CD4-positive, alpha-beta T cell treated with Interleukin-15 for 4 hours (primary cell): ENCODE measurements around the gene EXD2.
"Not testable (repeated sequence)": the region's sequence is repeated elsewhere in the genome, so short reads cannot be mapped to it uniquely, and the experiment has no call there.

Experiments
- DNase-seq: peaks from one replicate; pipeline ENCODE4 v3.0.0-alpha.2; 2020; ENCODE audit warnings: low spot score

Gene EXD2

DNA sequence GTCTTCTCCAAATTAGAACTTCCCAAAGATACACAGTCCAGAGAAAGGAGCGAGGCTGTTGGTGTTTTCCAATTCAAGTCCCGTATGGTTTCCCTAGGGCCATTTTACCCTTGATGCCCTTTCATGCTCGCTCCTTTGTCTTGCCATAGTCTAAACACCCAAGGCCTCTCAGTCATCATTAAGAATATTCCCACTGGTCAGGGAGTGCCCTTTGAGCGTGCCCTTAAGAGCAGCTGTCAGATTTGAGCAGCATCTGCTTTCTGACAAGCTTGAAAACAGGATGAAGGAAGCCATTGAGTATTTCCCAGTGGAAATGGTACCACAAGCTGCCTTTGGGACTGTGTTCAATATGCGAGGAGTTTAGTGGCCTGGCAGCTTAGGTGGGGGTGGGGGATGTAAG lies 58.3 kb downstream of the EXD2 start:
- DNase-seq: no peak

DNA sequence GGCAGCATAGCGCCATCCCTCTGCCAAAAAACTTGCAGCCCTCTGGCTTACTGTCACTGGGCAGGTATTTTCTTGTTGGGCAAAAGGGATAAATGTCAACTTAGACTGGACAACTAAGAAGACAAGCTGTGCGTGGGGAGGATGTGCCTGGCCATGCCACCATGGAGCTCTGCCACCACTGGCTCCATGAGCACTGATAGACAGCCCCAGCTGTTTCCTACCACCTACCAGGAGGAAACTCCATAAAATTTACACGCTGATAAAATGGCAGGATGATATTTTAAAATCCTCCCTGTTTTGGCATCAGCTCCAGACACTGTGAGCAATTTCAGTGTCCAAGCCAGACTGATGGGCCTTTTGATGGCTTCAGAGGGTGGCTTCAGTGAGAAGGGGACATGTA lies 61.6 kb downstream of the EXD2 start:
- DNase-seq: no peak

DNA sequence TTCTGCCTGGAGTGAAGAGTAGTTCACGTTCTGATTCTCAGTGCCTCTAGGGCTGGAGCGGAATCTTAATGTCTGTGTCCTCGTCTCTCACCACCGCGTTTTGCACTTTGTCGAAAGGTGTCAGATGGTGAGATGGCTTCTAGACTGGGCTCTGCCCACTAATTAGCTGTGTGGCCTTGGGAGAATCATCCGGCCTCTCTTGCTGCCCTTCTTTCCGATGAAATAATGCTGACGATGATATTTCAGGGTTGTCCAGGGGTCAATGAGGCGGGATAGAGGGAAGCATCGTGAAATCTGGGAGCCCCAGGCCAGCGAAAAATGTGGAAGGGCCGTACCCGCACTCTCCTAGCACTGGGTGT lies 67.8 kb downstream of the EXD2 start:
- no peak for DNase-seq

DNA sequence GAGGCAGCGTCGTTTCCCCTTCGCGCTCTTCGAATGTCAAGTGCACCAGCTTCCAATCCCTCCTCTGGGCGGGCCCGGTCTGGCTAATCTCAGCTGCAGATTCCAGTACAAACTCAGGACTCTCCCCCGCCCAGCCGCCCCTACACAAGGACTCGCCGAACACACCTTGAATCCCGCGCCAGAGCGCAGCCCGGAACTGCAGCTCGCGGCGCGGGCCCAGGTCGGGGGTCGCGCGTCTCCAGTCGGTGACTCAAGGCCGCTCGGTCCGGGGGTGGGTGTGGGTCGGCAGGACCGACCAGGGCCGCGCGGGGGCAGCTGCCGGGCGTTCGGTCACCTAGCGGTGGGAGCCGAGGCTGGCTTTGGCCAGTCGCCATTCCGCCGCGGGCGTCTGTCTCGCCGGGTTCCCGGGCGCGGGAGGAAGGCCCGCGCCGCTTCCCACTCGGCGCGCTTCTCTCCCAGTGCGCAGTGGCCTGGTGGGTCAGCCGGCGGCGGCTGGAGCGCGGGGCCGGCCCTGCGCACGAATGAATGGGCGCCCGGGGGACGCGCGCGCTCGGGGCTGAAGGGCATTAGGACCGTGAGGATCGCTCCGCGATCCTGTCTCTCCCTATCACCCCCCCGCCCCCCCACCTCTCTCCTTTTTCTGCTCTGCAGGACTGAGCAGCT lies 68.4 kb downstream of the EXD2 start, which contains the start of gene GALNT16:
Gene GALNT16 (plus strand): TSS at position 632 of the 663 bp plus-strand sequence. CDS start 133 bp downstream, outside the sequence.
- DNase-seq: no peak

DNA sequence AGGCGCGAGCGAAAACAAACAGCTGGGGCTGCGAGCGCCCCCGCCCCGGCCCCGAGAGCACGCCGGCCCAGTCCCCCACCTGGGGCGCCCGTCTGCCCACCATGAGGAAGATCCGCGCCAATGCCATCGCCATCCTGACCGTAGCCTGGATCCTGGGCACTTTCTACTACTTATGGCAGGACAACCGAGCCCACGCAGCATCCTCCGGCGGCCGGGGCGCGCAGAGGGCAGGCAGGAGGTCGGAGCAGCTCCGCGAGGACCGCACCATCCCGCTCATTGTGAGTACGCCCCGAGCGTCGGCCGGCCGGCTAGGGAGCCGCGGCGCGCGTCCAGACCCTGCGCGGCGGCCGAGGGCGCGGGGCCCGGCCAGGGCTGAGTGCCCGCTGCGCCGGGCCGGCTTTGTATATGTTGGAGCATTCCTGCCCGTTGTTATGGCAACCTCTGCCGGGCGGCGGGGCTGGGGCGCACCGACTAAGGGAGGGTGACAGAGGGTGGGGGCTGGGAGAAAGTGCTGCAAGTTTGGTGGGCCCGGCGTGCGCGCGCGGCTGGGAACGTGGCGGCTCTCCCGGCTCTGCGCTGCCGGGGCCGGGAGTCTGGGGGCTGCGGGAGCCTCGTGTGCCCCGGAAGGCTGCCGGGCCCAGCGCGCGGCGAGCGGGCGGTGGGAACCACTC lies 69.0 kb downstream of the EXD2 start:
- DNase-seq: no peak

DNA sequence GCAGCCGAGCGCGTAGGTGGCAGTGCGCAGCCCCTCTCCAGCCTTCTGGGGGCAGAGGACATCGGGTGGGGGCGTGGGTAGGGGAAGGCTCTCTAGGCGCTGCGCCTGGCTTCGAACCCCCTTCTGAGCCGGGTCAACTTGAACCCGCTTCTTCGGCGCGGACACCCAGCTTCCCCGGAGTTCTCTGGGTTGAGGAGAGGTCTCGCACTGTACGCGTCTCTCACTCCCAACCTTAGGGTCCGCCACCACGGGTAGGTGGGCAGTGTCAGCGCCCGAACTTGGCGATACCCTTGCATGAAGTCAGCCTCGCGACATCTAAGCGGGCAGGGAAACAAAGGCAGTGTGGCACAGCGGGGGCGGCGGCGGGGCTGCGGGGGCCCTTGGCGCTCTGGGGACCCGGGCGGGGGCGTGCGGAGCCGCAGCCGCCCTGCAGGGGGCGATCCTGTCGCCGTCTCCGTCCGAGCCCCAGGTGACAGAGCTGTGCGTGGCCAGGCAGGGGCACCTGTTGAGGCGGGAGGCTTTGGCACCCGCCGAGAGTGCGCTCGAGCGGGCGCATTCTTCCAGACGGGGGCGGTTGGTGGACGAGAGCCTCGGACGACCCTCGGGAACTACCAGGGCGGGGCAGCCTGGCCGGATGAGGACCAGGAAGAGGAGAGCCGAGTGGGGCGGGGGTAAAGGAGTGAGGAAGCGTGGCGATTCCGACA lies 69.7 kb downstream of the EXD2 start:
- no peak for DNase-seq

DNA sequence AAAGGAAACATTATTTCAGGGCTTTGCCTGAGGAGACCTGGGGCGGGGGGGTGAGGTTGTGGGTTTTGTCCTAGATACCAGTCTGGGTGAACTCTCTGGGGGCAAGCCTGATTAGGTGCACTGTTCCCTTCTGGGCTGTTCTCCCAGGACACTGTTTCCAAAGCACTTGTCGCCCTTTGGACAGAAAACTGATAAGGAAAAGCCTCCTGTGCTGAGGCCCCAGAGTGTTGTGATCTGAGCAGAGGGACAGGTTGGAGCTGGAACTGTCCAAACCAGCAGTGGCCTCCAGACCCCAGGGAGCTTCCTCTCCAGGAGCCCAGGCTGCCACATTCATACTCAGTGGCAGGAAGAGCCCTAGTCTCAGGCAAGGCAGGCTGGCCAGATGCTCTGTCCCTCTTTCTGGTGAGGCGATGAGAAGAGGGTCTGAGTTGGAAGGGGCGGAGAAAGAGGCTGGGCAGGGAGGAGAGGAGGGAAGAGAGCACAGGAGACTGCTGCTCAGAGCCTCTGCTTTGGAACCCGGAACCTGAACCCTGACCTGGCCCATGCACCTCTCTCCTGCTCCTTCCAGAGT lies 70.5 kb downstream of the EXD2 start:
- no peak for DNase-seq

DNA sequence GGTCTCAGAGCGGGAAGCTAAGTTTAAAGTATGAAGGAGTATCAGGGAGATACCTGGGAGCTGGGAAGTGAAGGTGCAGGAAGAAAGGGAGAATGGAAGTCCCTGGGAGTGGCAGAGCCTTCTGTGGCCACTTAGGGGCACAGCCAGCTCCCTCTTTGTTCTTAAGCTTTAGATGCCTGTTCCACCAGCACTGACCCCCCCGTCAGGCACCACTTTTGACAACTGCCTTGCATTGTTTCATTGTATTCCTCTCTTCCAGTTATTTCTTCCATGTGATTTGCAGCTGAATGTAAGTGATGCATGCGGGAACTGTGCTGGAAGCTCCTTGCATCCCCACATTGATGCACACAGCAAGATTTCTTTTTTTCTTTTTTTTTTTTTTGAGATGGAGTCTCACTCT lies 71.2 kb downstream of the EXD2 start:
- no peak for DNase-seq

- DNase-seq: no peak
Measured at GRCh38 chr14:69263364-69263763, 72.1 kb downstream of the EXD2 start.

DNA sequence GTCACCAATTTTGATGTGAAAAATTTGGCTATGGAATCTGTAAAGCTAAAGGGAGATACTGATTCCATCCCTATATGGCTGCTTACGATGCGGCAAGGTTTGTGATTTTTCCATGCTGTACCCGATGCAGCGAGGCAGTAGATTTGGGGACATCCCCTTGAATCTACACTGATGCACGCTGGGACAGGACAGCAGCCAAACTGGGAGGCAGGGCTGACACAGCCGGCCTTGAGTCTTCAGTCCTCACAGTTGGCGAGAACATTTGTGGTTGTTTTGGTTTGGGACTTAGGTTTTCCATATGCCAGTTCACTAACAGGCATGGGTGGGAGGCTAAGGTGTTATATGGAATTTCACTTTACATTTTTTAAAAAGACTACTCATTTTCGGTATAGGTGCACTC lies 72.5 kb downstream of the EXD2 start:
- no peak for DNase-seq

DNA sequence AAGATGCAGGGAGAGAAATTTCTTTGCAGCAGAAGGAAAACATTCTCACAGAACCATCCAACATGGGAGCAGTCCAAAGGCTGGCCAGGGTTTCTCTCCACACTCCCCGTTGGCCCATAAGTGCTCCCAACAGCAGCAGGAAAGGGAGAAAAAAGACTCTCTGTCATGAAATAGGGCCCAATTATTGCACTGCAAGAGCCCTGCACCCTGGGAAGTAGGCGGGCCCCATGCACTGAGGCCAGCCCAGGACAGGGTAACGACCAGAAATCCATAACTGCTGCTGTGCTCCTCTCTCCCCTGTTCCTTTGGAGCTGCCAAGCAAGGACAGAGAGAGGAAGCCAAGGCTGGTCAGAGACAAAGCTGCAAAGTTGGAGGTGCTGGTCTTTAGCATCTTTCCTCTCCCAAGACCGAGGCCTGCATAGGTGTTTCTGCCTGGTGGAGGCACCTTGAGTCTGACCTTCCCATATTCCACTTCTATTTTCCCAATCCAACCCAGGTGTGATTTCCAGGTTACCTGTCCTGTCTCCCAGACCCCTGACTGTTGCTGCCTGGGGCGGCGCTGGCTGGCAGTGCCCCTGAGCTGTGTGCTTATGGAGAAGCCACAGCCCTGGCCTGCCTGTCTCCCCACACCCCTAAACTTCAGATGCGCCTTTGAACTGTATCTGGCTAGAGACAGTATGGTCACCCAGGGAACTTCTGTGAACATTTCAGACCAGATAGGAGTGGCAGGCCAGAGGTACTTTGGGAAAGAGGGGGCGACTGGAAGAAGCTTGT lies 75.5 kb downstream of the EXD2 start:
- no peak for DNase-seq

DNA sequence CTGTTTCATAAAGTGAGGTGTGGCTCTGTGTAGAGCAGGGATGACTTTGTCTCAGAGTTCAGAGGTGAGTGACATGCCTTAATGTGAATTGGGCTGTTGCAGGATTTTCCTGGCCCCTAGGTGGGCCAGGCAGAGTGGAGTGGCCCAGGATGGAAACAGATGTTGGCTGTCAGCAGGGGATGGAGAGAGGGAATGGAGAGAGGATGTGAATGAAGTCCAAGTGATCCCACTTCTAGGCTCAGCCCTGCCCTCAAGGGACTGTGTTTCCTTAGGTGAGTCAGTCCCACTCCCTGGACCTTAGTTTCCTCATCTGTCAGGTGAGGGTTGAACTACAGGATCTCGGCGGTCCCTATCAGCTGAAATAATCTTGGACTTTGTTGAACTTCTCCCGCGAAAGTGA lies 76.2 kb downstream of the EXD2 start:
- no peak for DNase-seq

DNA sequence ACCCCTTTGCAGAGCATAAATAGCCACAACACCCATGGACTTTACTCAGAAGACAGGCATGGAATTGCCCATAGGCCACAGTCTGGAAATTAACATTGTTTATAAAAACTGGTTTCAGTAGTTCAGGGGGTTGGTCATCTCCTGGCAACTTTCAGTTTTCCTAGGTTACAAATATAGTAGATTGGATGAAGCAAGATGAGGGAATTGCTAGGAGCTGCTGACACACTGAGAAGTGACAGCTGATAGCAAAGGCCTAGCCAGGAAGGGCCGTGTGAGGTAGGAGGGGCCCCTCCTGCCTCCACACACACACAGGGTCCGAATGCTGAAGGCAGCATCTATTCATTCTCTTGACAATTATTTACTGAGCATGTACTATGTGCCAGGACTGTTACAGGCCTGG lies 76.9 kb downstream of the EXD2 start:
- DNase-seq: no peak

DNA sequence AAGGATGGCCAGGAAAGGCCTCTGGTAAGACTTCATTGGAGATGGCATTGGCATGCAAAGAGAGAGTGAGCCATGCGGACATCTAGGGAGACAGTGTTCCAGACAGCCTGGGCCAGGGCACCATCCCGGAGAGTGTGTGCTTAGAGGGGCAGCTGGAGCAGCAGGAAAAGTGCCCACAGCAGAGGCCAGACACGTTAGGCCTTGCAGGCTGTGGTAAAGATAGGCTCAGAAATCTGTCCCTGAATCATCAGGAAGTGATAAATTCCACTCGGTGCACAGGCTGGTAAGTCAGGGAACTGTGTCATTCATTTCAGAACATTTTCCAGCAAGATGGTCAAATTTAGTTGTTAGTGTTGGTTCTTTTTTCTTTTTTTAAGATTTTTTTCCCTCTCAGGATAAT lies 77.5 kb downstream of the EXD2 start:
- no peak for DNase-seq

GRCh38 chr14:69269381-69269780 lies 78.1 kb downstream of the EXD2 start:
- DNase-seq: no peak

- DNase-seq: no peak
Measured at GRCh38 chr14:69270097-69270496, 78.8 kb downstream of the EXD2 start.

DNA sequence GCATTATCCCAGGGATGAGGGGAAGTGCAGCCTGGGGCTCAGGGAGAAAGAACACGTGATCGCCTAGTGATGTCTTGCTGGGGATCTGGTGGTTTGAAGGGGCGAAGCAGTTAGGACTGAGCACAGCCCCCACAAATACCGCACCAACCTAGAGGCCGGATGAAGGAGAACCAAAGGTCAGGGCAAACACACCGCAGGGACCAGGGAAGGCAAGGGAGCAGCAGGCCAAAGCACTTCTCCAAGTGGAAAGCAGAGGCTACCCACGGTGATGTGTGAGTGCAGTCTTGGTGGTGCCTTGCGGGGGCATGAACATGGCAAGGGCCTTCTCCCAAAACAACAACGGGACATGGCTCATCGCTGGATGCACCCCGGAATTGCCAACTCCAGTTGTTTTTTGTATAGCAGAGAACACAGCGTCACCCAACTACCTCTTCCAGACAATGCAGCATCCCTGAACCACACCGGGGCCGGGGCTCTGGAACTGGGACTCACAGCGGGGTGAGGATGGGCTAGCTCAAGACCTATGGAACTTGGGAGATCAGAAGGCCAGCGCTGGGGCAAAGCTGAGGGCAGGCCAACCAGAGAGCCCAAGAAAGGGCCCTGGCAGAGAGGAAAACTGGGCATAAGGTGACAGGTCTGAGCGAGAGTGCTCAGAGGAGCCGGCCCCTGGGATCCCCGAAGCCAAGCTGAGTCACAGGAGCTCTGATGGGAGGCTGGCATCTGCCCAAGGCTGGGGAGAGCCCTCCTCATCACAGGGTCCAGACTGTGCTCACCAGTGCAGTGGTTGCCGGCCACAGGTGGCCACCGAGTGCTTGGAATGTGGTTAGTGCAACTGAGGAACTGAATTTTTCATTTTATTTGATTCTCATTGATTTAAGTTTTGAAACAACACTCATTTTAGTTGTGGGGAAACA lies 79.8 kb downstream of the EXD2 start:
- no peak for DNase-seq

DNA sequence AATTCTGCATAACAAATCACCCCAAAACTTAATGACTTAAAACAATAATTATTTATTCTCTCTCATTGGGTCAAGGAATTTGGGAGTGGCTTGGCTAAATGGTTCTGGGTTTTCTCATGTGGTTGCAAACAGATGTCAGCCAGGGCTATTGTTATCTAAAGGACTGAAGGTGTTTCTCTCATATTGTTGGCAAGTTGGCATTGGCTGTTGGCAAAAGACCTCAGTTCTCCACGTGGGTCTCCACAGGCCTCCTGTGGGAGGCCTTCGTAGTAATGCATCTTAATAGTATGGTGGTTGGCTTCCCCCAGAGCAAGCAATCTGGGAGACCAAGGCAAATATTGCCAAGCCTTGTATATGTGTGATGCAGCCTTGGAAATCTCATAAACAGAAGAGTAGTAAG lies 83.0 kb downstream of the EXD2 start:
- DNase-seq: no peak

- no peak for DNase-seq
Measured at GRCh38 chr14:69275331-69275730, 84.0 kb downstream of the EXD2 start.

DNA sequence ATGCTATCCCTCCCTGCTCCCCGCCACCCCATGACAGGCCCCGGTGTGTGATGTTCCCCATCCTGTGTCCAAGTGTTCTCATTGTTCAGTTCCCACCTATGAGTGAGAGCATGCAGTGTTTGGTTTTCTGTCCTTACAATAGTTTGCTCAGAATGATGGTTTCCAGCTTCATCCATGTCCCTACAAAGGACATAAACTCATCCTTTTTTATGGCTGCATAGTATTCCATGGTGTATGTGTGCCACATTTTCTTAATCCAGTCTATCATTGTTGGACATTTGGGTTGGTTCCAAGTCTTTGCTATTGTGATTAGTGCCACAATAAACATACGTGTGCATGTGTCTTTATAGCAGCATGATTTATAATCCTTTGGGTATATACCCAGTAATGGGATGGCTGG lies 86.1 kb downstream of the EXD2 start:
- DNase-seq: not testable (repeated sequence)

DNA sequence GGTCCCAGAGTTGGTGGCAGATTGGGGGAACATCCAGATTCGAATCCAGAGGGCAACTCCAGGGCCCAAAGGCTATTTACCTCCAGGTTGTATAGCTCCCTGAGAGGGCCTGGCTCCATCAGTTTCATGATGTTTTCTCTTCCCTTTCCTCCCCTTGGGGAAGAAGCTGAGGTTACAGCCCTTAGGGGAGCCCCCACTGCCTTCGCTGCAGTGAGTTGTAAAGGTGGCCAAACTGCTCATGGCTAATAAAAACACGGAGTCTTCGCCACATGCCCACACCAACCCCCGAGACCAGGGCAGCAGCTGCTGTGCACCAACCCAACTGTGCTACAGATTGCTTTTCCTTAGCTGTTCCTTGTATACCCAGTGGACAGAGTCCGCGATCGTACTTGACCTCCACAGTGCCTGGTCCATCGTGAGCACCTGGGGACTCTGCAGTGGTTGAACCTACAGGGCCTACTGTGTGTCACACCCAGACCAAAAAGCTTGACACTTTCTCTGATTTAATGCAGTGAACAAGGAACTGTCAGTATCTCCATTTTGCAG lies 89.5 kb downstream of the EXD2 start:
- no peak for DNase-seq
